HG02885 (cell line): ENCODE data around the gene OTUB1.
"Not testable (repeated sequence)": the region's sequence is repeated elsewhere in the genome, so short reads cannot be mapped to it uniquely, and the experiment has no call there.

Experiments
- ATAC-seq: cut with Tn5 transposase; IDR thresholded peaks from one replicate; pipeline ENCODE4 v1.9.1; 2021; ENCODE audit warnings: mild to moderate bottlenecking; ENCODE audit not compliant: unreplicated experiment, poor library complexity

Gene OTUB1, protein sequence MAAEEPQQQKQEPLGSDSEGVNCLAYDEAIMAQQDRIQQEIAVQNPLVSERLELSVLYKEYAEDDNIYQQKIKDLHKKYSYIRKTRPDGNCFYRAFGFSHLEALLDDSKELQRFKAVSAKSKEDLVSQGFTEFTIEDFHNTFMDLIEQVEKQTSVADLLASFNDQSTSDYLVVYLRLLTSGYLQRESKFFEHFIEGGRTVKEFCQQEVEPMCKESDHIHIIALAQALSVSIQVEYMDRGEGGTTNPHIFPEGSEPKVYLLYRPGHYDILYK

DNA sequence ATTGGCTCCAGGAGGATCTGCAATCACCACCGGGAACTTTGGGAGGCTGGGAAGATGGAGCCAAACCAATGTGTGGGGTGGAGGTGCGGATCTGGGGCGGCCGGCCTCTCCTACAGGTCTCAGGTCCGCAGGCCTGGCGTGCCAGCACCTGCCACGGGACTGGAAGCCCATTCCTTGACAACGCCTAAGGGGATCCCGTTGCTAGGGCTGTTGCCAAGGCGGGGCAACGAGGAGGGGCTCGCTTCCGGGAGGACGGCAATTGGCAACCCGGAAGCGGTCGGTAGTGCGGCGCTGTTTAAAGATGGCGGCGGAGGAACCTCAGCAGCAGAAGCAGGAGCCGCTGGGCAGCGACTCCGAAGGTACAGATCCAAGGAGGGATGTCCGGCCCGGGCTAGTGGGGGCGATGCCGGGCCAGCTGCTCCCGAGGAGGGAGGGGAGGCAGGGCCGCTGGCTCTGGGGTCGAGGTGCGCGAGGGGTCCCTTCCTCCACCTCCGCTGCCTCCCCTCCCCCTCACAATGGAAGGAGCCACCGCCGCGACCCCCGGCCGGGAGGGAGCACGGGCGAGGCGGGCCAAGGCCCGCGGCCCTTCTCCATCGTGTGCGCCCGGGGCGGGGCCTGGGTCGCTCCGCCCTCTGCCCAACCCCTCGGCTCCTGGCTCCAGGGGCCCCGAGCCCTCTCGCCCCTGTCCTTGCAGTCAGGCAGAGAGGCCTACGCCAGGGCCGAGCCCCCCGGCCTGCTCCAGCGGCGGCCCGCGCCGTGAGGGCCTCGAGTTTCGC, at the start of gene OTUB1:
OTUB1 (plus strand) TSS at position 283 of the 776 bp plus-strand sequence; CDS start at position 302, 19 bp downstream.
- ATAC-seq, result peak; percentile 91

DNA sequence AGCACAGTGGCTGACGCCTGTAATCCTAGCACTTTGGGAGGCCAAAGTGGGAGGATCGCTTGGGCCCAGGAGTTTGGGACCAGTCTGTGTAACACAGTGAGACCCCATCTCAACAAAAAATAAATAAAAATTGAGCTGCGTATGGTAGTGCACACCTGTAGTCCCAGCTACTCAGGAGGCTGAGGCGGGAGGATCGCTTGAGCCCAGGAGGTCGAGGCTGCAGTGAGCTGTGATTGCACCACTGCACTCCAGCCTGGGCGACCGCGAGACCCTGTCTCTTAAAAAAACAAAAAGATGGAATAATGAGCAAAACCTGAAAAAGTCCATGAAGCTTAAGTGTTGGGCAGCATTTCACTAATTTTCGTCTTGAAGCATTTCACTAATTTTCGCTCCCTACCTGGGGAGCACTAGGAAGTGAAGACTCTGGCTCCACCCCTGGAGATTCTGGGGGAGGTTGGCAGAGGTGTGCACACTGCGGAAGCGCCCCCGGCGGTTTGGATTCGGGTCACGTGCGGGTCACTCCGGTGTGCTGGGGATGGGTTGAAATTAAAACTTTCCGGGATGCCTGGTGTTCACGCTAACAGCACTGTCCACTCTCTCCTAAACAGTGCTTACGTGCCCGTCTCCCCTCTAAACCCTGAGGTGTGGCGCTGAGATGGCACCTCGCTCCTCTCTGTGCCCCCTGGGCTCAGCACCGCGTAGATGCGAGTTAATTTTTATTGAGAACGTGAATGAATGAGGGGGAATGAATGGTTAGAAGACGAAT, 48.3 kb upstream of the OTUB1 start:
- peak; percentile 14 for ATAC-seq

DNA sequence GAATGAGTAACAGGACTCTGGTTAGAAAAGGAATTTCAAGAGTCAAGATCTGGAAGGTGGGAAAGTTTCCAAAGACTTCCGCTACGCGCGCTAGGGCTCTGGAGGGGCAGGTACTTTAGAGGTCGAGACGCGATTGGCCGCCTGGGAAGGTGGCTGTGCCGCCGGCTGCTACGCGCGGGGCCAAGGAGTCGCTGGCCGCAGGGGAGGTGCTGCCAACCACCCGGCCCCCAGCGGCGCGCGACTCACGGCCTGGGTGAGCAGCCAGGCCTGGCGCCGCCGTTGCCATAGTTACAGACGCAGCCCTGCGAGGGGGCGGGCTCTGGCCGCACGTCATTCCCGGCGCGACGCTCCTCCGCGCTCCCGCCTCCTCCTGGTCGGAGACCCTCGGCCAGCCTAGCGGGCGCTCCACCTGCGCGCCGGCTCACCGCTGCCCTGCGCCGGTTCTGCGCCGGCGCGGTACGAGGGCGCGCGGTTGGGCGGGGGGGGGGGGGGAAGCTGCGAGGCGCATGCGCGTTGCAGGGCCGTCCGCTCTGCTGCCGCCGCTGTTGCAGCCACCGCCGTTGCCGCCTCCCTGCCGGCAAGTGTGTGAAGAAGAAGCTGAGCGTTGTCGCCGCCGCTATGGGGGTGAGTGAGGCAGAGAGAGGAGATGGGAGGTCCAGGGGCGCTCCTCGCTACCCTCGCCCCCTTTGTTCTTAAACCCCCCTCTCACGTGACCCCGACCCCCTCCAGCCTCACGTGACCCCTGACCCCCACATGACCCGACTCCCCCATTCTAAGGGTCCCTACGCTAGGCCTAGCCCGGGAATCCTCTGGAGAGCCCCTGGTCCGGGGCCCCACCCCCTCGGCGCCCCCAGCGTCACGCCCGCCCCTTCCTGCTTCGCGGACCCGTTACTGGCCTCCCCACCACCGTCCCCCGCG, 47.5 kb upstream of the OTUB1 start, which contains the start of gene NAA40:
NAA40 (plus strand) TSS at position 524 of the 918 bp plus-strand sequence; CDS start at position 619, 95 bp downstream.
- ATAC-seq, result peak; percentile 90

DNA sequence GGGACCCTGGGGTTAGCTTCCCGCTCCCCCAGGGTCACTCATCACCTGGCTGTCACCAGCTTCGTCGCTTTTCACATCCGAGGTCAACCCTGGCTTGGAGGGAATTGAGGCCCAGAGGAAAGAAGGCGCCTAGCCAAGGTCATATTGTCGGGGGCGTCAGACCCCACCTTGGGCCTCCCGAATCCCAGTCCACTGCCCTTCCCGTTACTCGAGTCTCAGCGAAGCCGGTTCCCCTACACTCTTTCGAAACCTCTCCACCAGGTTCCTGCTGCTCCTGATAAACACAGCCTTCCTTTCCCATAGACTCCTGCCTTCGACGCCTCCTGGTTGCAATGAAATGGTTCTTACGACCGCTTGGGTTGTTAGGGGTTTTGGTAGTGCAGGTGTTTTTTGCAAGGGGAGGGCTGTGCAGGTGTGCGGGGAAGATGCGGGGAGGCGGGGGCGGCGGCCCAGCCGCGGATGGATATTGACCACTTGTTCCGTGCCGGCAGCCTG, 46.8 kb upstream of the OTUB1 start:
- ATAC-seq, result no peak

DNA sequence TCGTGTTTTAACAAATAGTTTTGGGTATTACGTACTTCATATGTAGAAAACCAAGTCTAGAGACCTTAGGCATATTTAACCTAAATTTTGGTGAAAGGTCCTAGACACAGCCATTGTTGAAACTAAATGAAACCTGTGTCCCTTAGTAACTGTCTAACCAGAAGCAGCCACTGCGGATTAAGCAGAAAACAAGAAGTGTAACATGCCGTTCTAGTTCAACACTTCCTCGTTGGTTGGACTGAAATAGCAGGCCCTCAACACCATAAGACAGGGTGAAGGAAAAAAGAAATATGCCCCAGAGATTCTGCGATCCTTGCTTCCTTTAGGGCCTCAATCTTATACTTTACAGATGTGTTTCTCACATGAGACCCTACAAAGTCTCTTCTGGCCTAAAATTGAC, 45.5 kb upstream of the OTUB1 start:
- ATAC-seq, result no peak

DNA sequence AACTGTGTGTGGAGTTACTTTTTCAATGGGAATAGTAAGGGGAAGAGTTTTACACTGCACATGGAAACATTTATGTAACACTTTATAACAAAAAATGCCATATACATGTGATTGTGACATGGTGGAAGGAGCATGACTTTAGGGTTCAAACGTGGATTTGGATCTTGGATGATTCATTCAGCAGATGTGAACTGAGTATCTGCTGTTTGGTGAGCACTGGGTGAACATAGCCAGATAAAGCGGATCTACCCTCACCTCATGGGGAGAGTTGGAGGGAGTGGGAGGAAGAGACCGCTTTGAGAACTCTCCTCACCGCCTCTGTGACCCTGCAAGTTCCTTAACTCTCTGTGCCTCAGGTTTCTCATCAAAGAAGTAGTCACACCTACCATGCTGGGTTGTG, 44.3 kb upstream of the OTUB1 start:
- ATAC-seq, result no peak

DNA sequence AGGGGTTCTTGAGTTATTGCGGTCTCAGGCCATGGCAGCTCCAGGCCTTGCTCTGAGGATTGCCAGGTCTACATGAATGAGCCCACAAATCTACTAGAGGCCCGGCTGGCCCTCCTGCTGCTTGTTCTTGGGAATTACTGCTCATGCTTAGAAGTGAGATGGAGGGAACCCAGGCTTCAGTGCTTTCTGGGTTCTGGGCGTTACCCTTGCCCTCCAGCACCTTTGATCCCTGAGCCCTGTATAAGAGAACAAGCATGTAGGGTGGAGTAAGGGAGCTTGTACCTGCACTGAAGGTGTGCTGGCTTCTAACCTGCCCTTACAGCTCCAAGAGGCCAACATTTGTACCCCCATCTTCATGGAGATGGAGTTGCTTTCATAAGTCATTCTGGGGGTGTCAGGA, 43.4 kb upstream of the OTUB1 start:
- ATAC-seq, result no peak

DNA sequence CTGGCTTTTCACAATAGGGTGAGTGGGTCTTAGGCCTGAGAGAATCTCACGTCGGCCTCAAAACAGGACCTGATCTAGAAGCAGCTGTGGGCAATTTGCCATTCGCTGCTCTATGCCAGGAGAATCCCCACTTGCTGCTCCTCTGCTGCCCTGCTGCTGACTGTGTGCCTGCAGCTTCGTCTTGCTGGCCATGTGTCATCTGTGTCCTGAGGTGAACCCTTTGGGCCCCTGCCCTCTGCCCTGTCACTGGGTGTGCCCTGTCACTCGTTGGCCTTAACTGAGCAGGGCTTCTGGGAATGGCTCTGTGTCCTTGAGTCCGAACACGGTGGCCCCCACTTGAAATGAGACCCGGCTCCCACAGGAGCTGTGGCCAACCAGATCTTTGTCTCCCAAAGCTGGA, 41.3 kb upstream of the OTUB1 start:
- ATAC-seq, result no peak

DNA sequence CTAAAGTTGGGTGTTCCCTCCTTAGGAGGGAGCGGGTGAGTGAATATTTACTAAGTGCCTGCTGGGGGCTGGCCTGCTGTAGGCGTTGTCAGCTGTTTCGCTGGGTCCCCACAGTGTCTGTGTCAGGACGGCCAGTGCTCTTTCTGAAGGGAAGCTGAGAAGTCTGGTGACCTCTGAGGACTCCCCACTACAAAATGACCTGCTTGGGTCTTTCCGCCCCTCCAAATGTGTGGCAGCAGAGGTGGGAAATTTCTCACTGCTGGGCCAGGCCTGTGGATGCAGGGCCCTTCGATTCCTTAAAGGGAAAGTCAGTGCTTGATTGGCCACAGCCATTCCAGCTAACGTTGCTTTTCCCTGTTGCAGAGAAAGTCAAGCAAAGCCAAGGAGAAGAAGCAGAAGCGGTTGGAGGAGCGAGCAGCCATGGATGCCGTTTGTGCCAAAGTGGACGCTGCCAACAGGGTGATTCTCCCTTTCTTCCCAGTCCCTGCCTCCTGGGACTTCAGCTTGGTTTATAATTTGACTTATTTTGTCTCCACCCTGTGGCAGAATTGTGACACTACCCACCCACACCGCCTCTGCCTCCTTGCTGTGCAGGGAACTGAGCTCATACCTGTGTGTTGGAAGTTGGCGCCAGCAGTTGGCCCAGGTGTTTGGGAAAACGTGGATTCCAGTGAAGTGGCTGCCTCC, 40.6 kb upstream of the OTUB1 start:
- peak; percentile 40 for ATAC-seq

DNA sequence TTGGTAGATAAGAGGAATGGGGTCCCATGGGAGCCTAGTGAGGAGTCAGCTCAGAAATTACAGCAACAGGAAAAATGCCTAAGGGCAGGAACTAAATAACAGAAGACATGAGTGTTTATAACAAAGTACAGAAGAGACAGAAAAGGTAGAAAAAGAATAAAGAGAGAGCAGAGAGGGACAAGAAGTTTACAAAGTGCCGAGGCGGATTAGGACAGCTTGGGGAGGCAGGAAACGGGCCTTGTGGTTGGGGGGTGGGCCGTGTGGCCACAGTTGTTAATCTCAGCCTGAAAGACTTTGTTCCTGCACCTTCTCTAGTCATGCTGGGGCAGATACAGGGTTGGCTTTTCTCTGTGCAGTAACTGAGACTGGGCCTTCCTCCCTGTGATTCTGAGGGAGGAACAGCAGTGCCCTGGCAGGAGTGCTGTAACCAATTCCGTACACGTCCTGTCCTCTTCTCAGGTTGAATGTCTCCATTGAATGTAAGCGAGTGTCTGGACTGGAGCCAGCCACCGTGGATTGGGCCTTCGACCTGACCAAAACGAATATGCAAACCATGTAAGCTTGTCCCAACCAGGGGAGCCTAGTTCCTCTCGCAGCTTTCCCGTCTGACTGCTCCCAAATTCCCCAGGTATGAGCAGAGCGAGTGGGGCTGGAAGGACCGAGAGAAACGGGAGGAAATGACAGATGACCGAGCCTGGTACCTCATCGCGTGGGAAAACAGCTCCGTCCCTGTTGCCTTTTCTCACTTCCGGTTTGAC, 34.3 kb upstream of the OTUB1 start:
- ATAC-seq, result peak; percentile 62

DNA sequence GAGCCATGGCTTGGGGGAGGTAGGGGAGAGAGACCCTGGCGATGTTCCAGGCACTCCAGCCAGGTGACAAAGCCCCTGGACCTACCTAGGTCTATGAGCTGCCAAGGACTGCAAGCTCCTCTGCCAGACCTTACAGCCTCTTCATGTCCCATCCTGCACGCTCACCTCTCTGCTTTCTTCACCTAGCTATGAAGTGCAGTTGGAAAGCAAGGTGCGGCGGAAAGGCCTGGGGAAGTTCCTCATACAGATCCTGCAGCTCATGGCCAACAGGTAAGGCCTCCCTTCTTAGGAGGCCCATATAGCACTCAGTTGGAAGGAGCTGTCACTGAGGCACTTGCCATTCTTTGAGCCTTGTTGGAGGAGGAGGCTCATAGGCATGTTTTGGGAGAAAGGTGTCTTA, 33.7 kb upstream of the OTUB1 start:
- ATAC-seq, result no peak

DNA sequence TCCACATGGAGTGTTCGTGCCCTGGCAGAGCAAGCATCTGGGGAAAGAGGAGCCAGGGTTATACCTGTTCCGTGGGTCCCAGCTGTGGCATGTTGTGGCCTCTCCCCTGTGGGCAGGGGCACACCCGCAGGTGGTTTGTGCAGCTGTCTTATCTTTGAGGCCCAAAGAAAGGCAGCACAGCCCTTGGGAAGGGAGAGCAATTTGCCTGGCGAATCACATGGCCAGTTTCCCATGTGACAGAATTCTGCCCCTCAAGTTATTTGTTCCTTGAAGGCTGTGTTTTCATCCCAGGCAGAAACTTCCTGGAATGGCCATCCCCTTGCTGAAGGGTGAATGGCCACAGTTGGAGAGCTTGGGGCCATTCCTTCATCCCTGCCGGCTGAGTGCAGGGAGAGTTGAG, 28.2 kb upstream of the OTUB1 start:
- no peak for ATAC-seq

DNA sequence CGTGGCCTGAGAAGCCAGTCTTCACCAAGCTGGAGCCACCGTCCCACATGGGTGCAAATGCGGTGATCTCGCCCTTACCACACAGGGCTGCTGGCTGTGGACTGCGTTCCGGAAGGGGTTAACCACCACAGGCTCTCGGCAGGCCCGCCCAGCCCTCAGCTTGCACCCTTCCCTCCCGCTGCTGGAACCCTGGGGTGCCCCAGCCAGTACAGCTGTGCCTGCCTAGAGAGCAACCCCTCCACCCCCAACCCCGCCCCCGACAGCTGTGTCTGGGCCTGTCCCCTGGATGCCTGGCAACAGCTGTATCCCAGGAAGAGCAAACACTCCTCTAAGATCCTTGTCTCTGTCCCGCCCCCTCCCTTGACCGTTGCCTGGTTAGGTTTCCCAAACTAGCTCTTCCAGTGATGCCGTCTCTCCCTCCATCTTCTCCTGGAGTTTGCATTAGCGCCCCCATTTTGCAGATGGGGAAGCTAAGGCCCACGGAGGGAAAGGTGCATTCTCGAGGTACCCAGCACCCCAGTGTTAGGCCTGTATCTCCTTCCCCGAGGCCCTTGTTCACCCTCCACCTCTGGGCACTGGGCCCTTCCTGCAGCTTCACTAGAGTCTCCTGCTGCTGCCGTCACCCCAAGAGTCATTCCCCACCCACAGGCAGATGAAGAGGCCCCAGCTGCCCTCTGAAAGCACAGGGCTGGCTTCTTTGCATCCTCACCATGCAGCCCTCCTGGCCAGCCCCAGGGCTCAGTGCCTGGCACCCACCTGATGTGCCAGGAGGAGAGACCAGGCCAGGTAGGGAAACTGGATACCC, 24.4 kb upstream of the OTUB1 start:
- no peak for ATAC-seq

DNA sequence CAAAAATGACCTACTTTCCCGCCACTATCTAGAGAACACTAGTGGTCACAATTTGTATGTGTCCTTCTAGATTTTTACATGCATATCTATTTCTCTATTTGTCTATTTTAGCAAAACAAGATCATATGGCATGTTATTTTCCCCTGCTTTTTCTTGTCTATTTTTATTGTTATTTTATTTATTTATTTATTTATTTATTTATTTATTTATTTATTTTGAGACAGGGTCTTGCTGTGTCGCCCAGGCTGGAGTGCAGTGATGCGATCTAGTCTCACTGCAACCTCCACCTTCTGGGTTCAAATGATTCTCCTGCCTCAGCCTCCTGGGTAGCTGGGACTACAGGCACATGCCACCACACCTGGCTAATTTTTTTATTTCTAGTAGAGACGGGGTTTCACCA, 22.3 kb upstream of the OTUB1 start:
- ATAC-seq, result not testable (repeated sequence)

DNA sequence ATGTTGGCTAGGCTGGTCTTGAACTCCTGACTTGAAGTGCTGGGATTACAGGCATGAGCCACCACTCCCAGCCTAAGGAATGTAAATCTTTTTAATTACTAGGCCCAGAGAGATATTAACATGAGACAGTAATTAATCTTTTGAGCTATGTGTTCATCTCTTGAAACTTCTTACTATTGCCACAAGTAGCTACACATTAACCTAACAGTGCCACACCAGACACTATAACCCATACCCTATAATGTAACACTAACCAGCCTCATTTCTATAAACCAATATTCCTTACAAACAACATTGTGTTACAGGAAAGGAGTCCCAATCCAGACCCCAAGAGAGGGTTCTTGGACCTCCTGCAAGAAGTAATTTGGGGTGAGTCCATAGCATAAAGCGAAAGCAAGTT, 19.8 kb upstream of the OTUB1 start:
- ATAC-seq, result no peak

DNA sequence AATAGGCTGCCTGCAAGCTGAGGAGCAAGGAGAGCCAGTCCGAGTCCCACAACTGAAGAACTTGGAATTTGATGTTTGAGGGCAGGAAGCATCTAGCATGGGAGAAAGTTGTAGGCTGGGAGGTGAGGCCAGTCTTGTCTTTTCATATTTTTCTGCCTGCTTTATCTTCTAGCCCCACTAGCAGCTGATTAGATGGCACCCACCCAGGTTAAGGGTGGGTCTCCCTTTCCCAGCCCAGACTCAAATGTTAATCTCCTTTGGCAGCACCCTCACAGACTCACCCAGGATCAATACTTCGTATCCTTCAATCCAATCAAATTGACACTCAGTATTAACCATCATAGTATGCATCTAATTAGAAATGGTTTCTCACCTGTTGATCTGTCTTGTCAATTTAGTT, 16.8 kb upstream of the OTUB1 start:
- ATAC-seq, result no peak

DNA sequence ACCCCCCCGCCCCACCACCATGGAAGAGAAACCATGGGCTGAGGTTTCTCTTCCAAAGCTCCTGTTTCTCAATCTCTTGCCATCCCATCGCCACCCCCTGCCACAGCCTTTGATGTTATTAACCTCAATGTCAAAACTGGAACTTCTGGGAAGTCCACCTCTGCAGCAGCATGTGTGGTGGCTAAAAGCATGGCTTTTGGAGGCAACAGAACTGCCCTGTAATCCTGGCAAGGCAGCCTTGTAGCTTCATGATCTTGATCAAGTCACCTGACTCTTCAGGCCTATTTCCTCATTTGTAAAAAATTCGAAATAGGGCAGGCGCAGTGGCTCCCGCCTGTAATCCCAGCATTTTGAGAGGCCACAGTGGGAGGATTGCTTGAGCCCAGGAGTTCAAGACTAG, 15.3 kb upstream of the OTUB1 start:
- ATAC-seq, result no peak

DNA sequence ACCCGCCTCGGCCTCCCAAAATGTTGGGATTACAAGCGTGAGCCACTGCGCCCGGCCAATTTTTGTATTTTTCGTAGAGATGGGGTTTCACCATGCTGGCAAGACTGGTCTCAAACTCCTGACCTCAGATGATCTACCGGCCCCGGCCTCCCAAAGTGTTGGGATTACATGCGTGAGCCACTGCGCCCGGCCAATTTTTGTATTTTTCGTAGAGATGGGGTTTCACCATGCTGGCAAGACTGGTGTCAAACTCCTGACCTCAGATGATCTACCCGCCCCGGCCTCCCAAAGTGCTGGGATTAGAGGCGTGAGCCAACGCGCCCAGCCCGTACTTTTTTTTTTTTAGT, 12.4 kb upstream of the OTUB1 start:
- not testable (repeated sequence) for ATAC-seq
